Adrenal gland (tissue), 12 donors: ENCODE measurements around the gene USP2. TPM values are rescaled to one million over a fixed set of nuclear protein-coding genes. Genes with fewer than 3 reads are reported as not detected.
A peak's percentile ranks its signal among the peaks of the same experiment; 100 is the strongest.
"Not testable (repeated sequence)": the region's sequence is repeated elsewhere in the genome, so short reads cannot be mapped to it uniquely, and the experiment has no call there.

Source experiments
- DNase-seq, 7 donors: peaks; one replicate each; pipeline ENCODE4 v3.0.0-alpha.2; 2019 to 2020
- H3K27ac ChIP-seq, 5 donors: fragments of 200-600 bp; sonication (generic) in 4 of 5; 1 replicate in 3 of 5; 2 replicates in 2 of 5; pipeline versions ENCODE4 v1.5.1 to v1.8.0; 2016 to 2020; ENCODE audit warnings: mild to moderate bottlenecking in 1 of 5
- H3K27me3 ChIP-seq: fragments of 200-600 bp; 2 replicates; pipeline ENCODE4 v1.8.0; 2021
- H3K36me3 ChIP-seq, 2 donors: fragments of 200-600 bp; replicated peaks in 1 of 2; 1 replicate in 1 of 2; 2 replicates in 1 of 2; pipeline versions ENCODE4 v1.5.1 to v1.8.0; 2018 to 2022
- H3K4me1 ChIP-seq, 2 donors: fragments of 200-600 bp; replicated peaks in 1 of 2; 1 replicate in 1 of 2; 2 replicates in 1 of 2; pipeline versions ENCODE4 v1.5.1 to v1.8.0; 2018 to 2021
- H3K4me3 ChIP-seq, 4 donors: fragments of 200-600 bp; sonication (generic) in 3 of 4; one replicate each; pipeline ENCODE4 v1.5.1; 2016 to 2018
- H3K9me3 ChIP-seq, 3 donors: fragments of 200-600 bp; sonication (generic) in 1 of 3; replicated peaks in 1 of 3; 1 replicate in 2 of 3; 2 replicates in 1 of 3; pipeline versions ENCODE4 v1.5.1 to v1.8.0; 2016 to 2021
- CTCF ChIP-seq, 6 experiments: fragments of 450-650 bp in 4 of 6; fragments of 200-600 bp in 2 of 6; sonication (generic) in 1 of 6; IDR thresholded peaks; 1 replicate in 5 of 6; 2 replicates in 1 of 6; pipeline versions ENCODE4 v1.5.1 to v1.8.0; 2016 to 2021; ENCODE audit warnings: antibody characterized with exemption in 6 of 6, mild to moderate bottlenecking in 2 of 6, moderate library complexity in 1 of 6
- POLR2A ChIP-seq, 2 donors: fragments of 450-650 bp; IDR thresholded peaks; one replicate each; pipeline ENCODE4 v1.6.1; 2017; ENCODE audit warnings: antibody characterized with exemption in 2 of 2, mild to moderate bottlenecking in 2 of 2, moderate library complexity in 1 of 2
- WGBS, 4 donors: extraction: QIAGEN DNeasy Blood & Tissue Kit in 2 of 4; methylation state at CpG; one replicate each; pipeline versions ENCODE4 v1.1.5 to v1.1.7; 2013 to 2017; 5-methylcytosine and 5-hydroxymethylcytosine counted together
- intact Hi-C, 2 donors: fragments of 100-400 bp; cut with DNase I; formaldehyde crosslinking; loops; one replicate each; pipeline versions ENCODE4 v1.14.1 to v1.15.0; 2022 to 2023
- polyA plus RNA-seq, 3 donors: library from polyadenylated mRNA; stranded (reverse); fragments of 200-250 nt in 2 of 3; fragments of 350-450 nt in 1 of 3; fragmentation: Illumina TruSeq in 1 of 3; extraction: RNeasy Lipid Tissue Mini Kit (QIAGEN cat#74804) in 1 of 3; gene quantifications; one replicate each; pipeline ENCODE4 v1.2.3, GENCODE V29; 2013 to 2014
- total RNA-seq, 9 donors: library from RNA; depleted of rRNA in 4 of 9; stranded (reverse); fragments of >200 nt in 4 of 9; fragments of 120-200 nt in 1 of 9; fragmentation: NEBNext Ultra II Directional in 1 of 9; extraction: Animal tissue kit (Norgen Biotek cat#: 25700) in 1 of 9; gene quantifications; one replicate each; pipeline versions ENCODE4 v1.1.0 to v1.2.4, GENCODE V29; 2013 to 2023
- donor health status: healthy with polysubstance abuse.
- donor health status: Bipolar disorder and iron deficiency.
- donor health status: DM: yes; HTN: yes; CAD: no.
- donor health status: DM: no; HTN: no; CAD: no.
- donor health status: DM: no; HTN: no; CAD: no.
- donor health status: DM: yes; HTN: yes; CAD: no.

Gene USP2
- total and polyA plus RNA-seq, 12 donors: 1.8 to 28.7 (median 9.3) TPM

- intact Hi-C loops: loop anchor here in 1 of 2 donors (10.0 kb wide), 1 partner anchor 87 kb away; no protein-coding TSS in a partner anchor
- Histone ChIP-seq H3K36me3 (no peaks in the 10 kb centered on the region), H3K9me3 (no peaks in the 10 kb centered on the region), H3K27me3 (no peaks in the 10 kb centered on the region), H3K4me3 (no peak overlapping the region), H3K4me1 (no peaks in the 10 kb centered on the region), H3K27ac (no peak overlapping the region)
- WGBS, 4 donors: 79 to 92% (median 90%) methylated on average over 6 to 7 of the region's 7 CpGs
- TF ChIP-seq CTCF (IDR thresholded peaks at IDR 0.05) (no peak), POLR2A (IDR thresholded peaks at IDR 0.05) (no peak)
- DNase-seq: no peak
These were observed 6.6 kb upstream of the USP2 start for GRCh38 chr11:119388103-119388502.

GRCh38 chr11:119384332-119384731, 2.8 kb upstream of the USP2 start:
- no peak overlapping the region for H3K4me3 ChIP-seq
- no peaks in the 10 kb centered on the region for H3K9me3 ChIP-seq
- 64 to 81% (median 75%) methylated on average over 2 of the region's 2 CpGs for WGBS, 4 donors
- TF ChIP-seq POLR2A (IDR thresholded peaks at IDR 0.05): no peak
- no peak for TF ChIP-seq CTCF (IDR thresholded peaks at IDR 0.05)
- intact Hi-C loops: loop anchor here in 1 of 2 donors (10.0 kb wide), 1 partner anchor 90 kb away; no protein-coding TSS in a partner anchor
- no peak for DNase-seq
- no peaks in the 10 kb centered on the region for H3K36me3 ChIP-seq
- no peak overlapping the region for H3K27ac ChIP-seq
- H3K4me1 ChIP-seq: peaks cover 6 to 14% of the 10 kb centered on the region in 2 donors
- H3K27me3 ChIP-seq: no peaks in the 10 kb centered on the region

- H3K4me1 ChIP-seq: peaks cover 6 to 14% of the 10 kb centered on the region in 2 donors
- not testable (repeated sequence) for DNase-seq, H3K27ac ChIP-seq, H3K9me3 ChIP-seq, H3K4me3 ChIP-seq, H3K27me3 ChIP-seq, H3K36me3 ChIP-seq
- 78 to 86% (median 85%) methylated on average over 14 of the region's 14 CpGs for WGBS, 4 donors
- intact Hi-C loops: loop anchor here in 1 of 2 donors (10.0 kb wide), 1 partner anchor 92 kb away; no protein-coding TSS in a partner anchor
These were observed 1.0 kb upstream of the USP2 start for GRCh38 chr11:119382513-119382912.

- Histone ChIP-seq H3K27me3 (no peaks in the 10 kb centered on the region), H3K4me1 (peaks cover 6 to 14% of the 10 kb centered on the region in 2 donors), H3K4me3 (peak overlapping the region in 2 of 4 donors; percentile 19 to 60), H3K9me3 (no peaks in the 10 kb centered on the region), H3K36me3 (no peaks in the 10 kb centered on the region), H3K27ac (no peak overlapping the region)
- no peak for TF ChIP-seq CTCF (IDR thresholded peaks at IDR 0.05)
- no peak for TF ChIP-seq POLR2A (IDR thresholded peaks at IDR 0.05)
- WGBS, 4 donors: 5 to 9% (median 7%) methylated on average over 9 of the region's 9 CpGs
- intact Hi-C loops: loop anchor here in 1 of 2 donors (10.0 kb wide), 1 partner anchor 93 kb away; no protein-coding TSS in a partner anchor
- no peak for DNase-seq
These were observed 611 bp upstream of the USP2 start for GRCh38 chr11:119382101-119382500.

GRCh38 chr11:119380827-119381180, 686 bp downstream of the USP2 start:
- Histone ChIP-seq H3K4me1 (peaks cover 15 to 24% of the 10 kb centered on the region in 2 donors), H3K36me3 (no peaks in the 10 kb centered on the region), H3K27ac (peak overlapping the region in 3 of 5 donors; percentile 24 to 71 (median 55)), H3K27me3 (no peaks in the 10 kb centered on the region), H3K9me3 (no peaks in the 10 kb centered on the region), H3K4me3 (peak overlapping the region in 1 of 4 donors; percentile 60)
- intact Hi-C loops: loop anchor here in 1 of 2 donors (10.0 kb wide), 1 partner anchor 94 kb away; no protein-coding TSS in a partner anchor
- WGBS, 4 donors: 10 to 15% (median 12%) methylated on average over 10 of the region's 10 CpGs; no CpG with 5 or more reads in 1 of the 4 donors
- no peak for TF ChIP-seq CTCF (IDR thresholded peaks at IDR 0.05)
- TF ChIP-seq POLR2A (IDR thresholded peaks at IDR 0.05): no peak
- peak in 2 of 7 donors; percentile 25 to 29 for DNase-seq
